Activated CD4-positive, alpha-beta T cell treated with anti-CD3 and anti-CD28 coated beads, Interleukin-2, amount 10 ng/mL, durations not matched to agents 24 days and 14 days (primary cell): ENCODE data around the gene KRT5. TPM values are rescaled to one million over a fixed set of nuclear protein-coding genes. Genes with fewer than 3 reads are reported as not detected.

Experiments used
- DNase-seq: peaks from one replicate; pipeline ENCODE4 v3.0.0; 2022
- H3K27ac Mint-ChIP-seq: one replicate; pipeline ENCODE4 v1.8.0; 2022; ENCODE audit warnings: mild to moderate bottlenecking, mixed read lengths
- H3K27me3 Mint-ChIP-seq: one replicate; pipeline ENCODE4 v1.8.0; 2022; ENCODE audit warnings: mixed read lengths
- H3K36me3 Mint-ChIP-seq: one replicate; pipeline ENCODE4 v1.8.0; 2022; ENCODE audit warnings: low read depth, mild to moderate bottlenecking, mixed read lengths
- H3K4me1 Mint-ChIP-seq: one replicate; pipeline ENCODE4 v1.8.0; 2021; ENCODE audit warnings: mixed read lengths
- H3K4me3 Mint-ChIP-seq: one replicate; pipeline ENCODE4 v1.8.0; 2022; ENCODE audit warnings: mild to moderate bottlenecking, moderate library complexity, mixed read lengths
- H3K9me3 Mint-ChIP-seq: one replicate; pipeline ENCODE4 v1.8.0; 2021; ENCODE audit warnings: mixed read lengths
- intact Hi-C: fragments of 100-400 bp; cut with micrococcal nuclease; formaldehyde crosslinking; loops from one replicate; pipeline ENCODE4 v1.15.1; 2023
- total RNA-seq: library from RNA; stranded (reverse); gene quantifications from 2 replicates; pipeline ENCODE4 v1.2.3, GENCODE V29; 2022

Gene KRT5
- total RNA-seq, 1 donor from 2014 or later = not detected

DNA sequence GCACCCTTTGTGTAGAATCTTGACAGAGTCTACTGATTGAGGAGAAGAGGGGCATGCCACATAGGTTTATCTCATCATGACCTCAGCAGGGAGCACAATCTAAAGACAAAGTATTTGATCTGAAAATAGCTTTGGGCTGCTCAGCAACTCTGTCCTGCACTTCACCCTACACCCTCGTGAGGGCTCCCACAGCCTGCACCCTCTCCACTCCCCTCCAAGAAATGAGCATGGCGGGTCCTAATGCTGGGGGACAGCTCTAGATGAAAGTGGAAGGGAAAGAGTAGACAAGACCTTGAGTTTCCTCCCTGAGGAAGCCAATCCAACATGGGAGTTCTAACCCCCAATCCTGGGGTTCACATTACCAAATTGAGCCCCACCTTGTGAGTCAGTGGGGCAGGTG, 10.7 kb upstream of the KRT5 start:
- no peak overlapping the region for H3K27ac Mint-ChIP-seq
- no peaks in the 10 kb centered on the region for H3K9me3 Mint-ChIP-seq
- no peak for DNase-seq
- no peaks in the 10 kb centered on the region for H3K36me3 Mint-ChIP-seq
- no peaks in the 10 kb centered on the region for H3K27me3 Mint-ChIP-seq
- peaks cover 4% of the 10 kb centered on the region for H3K4me1 Mint-ChIP-seq
- no peak overlapping the region for H3K4me3 Mint-ChIP-seq
- intact Hi-C loops = no loop called here

DNA sequence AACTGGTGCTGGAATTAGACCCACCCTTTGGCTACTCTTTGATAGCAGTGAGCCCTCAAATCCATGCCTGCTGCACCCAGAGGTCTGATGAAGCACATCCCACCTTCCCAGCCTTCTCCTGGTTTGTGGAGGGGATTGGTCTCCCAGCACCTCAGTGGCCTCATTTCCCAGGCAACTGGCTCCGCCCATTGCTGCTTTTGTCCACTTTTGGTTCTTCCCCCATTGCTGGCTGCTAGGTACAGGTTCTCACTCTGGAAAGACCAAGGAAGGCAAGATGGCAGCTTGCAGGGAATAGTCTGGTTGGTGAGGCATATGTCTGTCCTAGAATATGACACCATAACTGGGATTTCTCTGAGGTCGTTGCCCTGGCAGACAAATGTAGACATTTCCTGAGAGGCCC, 10.2 kb upstream of the KRT5 start:
- Mint-ChIP-seq H3K27me3 (no peaks in the 10 kb centered on the region), H3K27ac (no peak overlapping the region), H3K9me3 (no peaks in the 10 kb centered on the region), H3K4me1 (peaks cover 4% of the 10 kb centered on the region), H3K36me3 (no peaks in the 10 kb centered on the region), H3K4me3 (no peak overlapping the region)
- DNase-seq = no peak
- intact Hi-C loops = no loop called here

DNA sequence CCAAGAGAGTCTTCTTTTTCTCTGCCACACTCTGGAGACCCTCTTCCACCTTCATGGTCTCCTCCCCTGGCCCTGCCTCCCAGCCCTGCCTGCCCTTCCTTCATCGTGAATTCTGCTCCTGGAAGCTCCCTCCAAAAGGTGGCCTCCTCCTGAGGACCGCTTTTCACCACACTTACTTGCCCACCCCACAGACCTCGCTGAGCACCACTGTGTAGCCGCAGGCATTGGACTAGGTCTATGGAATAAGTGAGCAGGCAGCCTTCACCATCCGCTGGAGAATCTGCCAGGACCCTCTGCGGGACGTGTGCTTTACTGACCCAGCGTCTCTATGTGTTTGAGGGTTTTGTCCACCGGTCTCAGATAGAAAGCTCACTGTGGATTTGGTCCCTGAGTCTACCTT, 9.7 kb upstream of the KRT5 start:
- Mint-ChIP-seq H3K27me3 (no peaks in the 10 kb centered on the region), H3K4me3 (no peak overlapping the region), H3K9me3 (no peaks in the 10 kb centered on the region), H3K36me3 (no peaks in the 10 kb centered on the region), H3K4me1 (peaks cover 4% of the 10 kb centered on the region), H3K27ac (no peak overlapping the region)
- no peak for DNase-seq
- intact Hi-C loops = no loop called here

DNA sequence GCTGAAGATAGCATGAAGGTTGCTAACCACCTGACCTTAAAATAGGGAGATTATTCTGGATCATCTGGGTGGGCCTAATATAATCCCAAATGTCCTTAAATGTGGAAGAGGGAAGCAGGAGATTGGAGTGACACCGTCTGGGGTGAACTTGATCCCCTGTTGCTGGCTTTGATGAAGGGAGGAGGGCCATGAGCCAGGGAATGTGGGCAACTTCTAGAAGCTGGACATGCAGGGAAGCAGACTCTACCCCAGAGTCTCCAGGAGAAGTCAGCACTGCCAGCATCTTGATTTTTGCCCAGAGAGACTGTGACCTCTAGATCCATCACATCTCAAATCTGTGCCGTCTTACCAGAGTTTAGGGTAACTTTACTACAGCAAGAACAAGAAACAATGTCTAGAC, 9.2 kb upstream of the KRT5 start:
- no peak for DNase-seq
- H3K36me3 Mint-ChIP-seq = no peaks in the 10 kb centered on the region
- intact Hi-C loops = no loop called here
- no peaks in the 10 kb centered on the region for H3K9me3 Mint-ChIP-seq
- no peak overlapping the region for H3K27ac Mint-ChIP-seq
- no peaks in the 10 kb centered on the region for H3K27me3 Mint-ChIP-seq
- H3K4me1 Mint-ChIP-seq = peaks cover 4% of the 10 kb centered on the region
- no peak overlapping the region for H3K4me3 Mint-ChIP-seq

DNA sequence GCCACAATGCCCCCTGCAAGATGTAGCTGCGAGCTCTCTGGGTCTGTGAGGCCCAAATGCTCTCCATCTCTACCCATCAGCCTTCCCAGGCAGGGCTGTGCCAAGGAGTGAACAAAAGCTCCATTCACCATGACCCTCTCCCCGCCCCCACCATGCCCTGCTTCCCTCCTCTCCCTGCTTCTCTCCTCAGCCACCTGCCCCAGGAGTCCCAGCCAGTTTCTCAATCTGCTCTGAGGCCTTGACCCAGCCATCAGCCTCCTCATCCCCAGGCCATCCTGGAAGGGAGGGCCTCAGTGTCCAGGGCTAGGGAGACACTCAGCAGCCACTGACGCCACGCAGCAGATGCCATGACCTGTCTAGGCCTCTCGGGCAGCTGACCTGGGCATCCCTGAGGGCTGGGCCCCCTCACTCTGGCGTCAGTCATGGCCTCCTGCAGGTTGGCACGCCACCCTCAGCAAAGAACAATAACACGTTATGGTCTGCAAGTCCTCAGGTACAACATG, 8.5 kb upstream of the KRT5 start:
- no peak for DNase-seq
- H3K4me1 Mint-ChIP-seq = peaks cover 4% of the 10 kb centered on the region
- no peak overlapping the region for H3K4me3 Mint-ChIP-seq
- H3K36me3 Mint-ChIP-seq = no peaks in the 10 kb centered on the region
- intact Hi-C loops = no loop called here
- no peaks in the 10 kb centered on the region for H3K9me3 Mint-ChIP-seq
- no peak overlapping the region for H3K27ac Mint-ChIP-seq
- no peaks in the 10 kb centered on the region for H3K27me3 Mint-ChIP-seq

DNA sequence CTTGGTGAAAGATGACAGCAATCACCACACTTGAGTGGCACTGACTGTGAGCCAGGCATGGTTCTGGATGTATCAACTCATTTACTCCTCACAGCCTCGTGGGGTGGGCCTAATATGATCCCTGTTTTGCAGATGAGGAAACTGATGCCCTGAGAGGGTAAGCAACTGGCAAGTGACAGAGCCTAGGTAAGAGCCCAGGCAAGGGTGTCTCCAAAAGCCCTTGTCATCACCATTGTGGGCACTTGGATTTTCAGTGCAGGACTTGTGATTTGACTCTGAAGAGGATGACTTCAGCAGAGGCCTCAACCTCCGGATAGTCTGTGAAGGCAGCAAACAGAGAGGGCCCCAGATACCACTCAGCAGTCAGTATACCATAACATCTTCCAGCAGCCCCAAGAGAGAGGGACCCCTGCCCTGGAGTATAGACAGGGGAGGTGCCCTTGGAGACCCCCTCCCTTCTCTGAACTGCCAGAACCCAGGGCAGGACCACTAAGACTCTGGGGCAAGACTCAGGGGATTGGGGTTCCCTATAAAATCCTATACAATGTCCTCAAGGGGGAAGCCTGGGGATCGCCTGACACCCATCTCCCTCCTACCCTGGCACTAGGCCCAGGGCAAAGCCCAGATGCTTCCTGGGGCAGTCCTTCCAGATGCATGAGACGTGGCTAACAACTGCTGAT, 7.1 kb upstream of the KRT5 start:
- Mint-ChIP-seq H3K27me3 (peaks cover 3% of the 10 kb centered on the region), H3K4me3 (no peak overlapping the region), H3K27ac (no peak overlapping the region), H3K9me3 (no peaks in the 10 kb centered on the region), H3K4me1 (peaks cover 4% of the 10 kb centered on the region), H3K36me3 (no peaks in the 10 kb centered on the region)
- intact Hi-C loops = no loop called here
- no peak for DNase-seq

DNA sequence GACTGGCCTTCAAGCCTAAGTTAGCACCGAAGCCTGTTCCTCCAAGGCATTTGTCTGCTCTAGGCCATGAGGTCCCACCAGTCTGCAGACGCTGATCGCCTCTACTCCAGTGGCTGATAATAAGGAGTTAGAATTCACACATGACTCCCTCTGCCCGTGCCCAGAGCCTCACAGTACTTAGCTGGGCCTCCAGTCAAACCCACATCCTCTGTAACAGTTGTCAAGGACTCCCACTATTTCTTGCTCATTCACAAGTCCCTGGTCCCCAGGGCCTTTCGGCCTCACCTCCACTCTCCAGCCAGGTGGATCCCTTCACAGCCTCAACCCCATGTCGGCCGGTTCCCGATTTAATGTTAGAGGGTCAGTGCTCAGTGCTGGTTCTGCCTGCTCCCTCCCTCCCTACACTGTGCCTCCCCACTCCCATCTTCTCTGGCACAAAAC, 6.3 kb upstream of the KRT5 start:
- no peak overlapping the region for H3K27ac Mint-ChIP-seq
- H3K4me1 Mint-ChIP-seq = peaks cover 4% of the 10 kb centered on the region
- peaks cover 3% of the 10 kb centered on the region for H3K27me3 Mint-ChIP-seq
- no peak for DNase-seq
- no peaks in the 10 kb centered on the region for H3K36me3 Mint-ChIP-seq
- intact Hi-C loops = no loop called here
- H3K9me3 Mint-ChIP-seq = no peaks in the 10 kb centered on the region
- H3K4me3 Mint-ChIP-seq = no peak overlapping the region

DNA sequence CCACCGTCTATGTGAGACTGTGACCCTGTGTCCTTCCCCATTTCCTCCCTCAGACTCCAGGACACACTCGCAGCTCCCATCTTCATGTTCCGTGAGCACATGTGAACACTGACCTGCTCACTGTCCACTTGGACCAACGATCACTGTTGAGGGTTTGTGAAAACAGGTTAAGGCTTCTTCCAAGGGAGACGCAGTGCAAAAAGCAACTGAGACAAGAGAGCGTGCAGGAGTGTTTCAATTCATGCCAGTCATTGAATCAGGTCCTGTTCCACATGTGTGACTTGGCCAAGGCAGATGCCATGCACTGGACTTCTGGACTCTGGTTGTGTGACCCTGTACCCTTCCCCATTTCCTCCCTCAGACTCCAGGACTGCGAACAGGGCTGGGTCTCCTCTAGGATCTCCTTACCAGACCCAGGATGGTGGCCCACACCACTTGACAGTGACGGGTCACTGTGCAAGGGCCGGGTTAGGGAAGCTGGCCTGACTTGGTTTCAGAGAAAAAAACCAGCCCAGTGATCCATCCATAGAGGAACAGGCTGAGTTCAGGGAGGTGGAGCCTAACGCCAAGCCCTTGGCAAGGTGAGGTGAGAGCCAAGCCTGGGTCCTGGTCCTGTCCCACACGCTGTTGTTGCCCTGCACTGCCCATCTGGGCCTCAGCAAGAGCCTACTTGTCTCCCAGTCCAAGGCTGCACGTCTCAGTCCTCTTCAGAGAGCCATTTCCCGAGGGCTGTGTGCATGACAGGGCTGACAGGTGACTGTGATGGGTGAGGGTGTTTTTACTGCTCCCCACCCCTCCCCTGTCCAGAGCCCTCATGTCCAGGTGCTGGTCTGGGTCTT, 5.7 kb upstream of the KRT5 start:
- Mint-ChIP-seq H3K9me3 (no peaks in the 10 kb centered on the region), H3K27ac (no peak overlapping the region), H3K4me1 (peaks cover 4% of the 10 kb centered on the region), H3K27me3 (peaks cover 3% of the 10 kb centered on the region), H3K4me3 (no peak overlapping the region), H3K36me3 (no peaks in the 10 kb centered on the region)
- no peak for DNase-seq
- intact Hi-C loops = no loop called here

DNA sequence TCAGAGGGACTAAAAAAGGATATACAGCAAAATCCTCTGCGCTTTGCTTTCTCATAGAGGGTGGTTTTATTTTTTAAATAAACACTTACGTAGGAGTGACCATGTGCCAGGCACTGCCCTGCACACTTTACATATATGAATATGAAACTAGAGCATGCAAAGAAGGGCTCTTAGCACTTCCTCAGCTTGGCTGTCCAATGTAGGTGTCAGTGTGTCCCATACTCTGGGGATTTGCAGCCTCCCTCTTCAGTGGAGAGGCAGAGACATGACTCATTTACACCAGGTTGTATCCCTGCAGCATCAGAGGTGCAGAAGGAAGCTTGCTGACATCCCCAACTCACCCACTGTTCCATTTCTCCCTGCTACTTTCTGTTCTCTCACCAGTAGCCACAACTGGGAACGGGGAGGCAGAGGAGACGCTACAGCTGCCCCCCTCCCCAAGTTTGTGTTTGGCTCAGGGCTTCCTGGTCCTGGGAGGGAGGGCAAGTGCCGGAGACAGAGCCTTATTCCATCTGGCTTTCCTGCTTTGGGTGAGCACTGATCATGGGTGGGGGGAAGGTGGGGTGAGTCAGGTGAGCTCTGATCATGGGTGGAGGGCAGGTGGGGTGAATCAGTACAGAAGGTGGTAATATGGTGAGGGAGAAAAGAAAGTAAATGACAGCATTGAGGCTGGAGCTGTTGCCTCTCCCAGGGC, 4.9 kb upstream of the KRT5 start:
- H3K36me3 Mint-ChIP-seq = no peaks in the 10 kb centered on the region
- H3K4me3 Mint-ChIP-seq = no peak overlapping the region
- H3K9me3 Mint-ChIP-seq = no peaks in the 10 kb centered on the region
- H3K4me1 Mint-ChIP-seq = peaks cover 4% of the 10 kb centered on the region
- no peak overlapping the region for H3K27ac Mint-ChIP-seq
- H3K27me3 Mint-ChIP-seq = peaks cover 3% of the 10 kb centered on the region
- DNase-seq = no peak
- intact Hi-C loops = no loop called here

DNA sequence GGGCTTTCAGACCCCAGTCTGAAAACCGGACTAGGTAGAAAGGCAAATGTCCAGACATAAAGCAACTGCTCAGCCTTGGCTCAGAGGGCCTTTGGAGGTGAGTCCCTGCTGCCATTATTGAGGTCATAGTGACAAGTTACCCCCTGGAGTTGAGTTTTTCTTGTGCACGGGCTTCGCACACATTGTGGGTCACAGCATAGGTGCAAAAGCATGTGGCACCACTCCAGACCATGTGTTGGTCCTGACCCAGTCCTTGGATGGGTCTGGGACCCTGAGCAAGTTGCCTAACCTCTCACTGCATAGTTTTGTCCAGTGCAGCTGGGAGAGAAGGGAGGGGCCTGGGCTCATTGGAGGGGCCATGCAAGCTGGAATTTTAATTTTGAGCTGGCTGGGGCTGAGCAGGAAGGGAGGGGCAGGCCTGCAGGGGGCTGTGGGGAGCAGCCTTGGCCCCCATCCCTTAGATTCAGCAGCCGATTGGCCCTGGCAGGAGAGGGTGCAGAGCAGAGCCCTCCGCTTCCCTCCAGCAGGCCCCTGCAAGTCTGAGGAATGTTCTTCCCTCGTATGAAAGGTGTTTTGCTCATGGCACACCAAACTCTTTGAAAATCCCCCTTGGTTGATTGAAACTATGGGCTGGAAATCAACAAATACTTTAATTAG, 4.2 kb upstream of the KRT5 start:
- Mint-ChIP-seq H3K4me3 (no peak overlapping the region), H3K27me3 (peaks cover 3% of the 10 kb centered on the region), H3K4me1 (peaks cover 4% of the 10 kb centered on the region), H3K9me3 (no peaks in the 10 kb centered on the region), H3K36me3 (no peaks in the 10 kb centered on the region), H3K27ac (no peak overlapping the region)
- DNase-seq = no peak
- intact Hi-C loops = no loop called here

DNA sequence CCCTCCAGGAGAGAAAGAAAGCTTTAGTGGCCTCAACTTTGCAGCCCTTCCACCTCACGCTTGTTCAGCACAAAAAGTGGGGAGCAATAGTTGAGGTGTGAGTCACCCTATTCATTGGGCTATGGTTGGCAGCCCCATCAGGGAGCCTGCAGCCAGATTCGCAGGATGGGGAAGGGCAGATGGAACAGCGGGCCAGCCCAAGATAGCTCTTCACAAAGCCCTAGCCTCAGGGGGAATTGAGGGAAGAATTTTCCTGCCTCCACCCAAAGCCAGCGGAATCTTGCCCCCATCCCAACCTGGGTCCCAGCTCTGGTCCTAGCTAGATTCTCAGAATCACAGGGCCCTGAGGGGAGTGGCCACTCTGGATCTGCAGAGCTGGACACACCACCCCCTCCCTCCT, 3.6 kb upstream of the KRT5 start:
- DNase-seq = no peak
- Mint-ChIP-seq H3K36me3 (no peaks in the 10 kb centered on the region), H3K27ac (no peak overlapping the region), H3K4me1 (peaks cover 4% of the 10 kb centered on the region), H3K9me3 (no peaks in the 10 kb centered on the region), H3K4me3 (no peak overlapping the region), H3K27me3 (peaks cover 3% of the 10 kb centered on the region)
- intact Hi-C loops = no loop called here

DNA sequence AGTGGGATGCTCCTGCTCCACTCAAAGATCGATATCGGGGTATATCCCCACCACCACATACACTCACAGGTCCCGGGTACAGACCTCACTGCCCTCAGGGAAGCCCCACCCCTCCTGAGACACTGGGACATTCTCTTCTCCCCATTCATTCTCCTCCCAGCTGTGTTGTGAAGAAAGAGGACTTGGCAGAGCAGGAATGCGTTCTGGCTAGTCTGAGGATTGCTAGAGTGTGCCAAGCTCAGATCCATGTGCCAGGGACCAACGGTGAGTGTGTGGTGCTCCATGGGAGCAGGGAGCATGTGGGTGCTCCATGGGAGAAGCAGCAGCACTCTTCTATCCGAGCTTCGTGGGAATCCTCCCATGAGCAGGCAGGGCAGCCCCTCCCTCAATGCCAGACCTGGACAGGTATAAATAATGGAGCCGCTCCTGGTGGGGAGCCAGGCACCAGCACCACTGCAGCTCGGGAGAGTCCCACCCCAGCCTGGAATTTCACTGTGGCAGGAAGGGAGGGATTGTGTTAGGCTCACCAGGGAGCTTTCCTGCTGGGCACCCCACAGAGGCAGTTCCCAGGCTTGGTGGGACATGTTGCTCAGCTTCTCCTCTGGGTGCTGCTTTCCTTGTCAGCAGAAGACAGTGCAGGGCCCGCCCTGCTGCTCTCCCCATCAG, 2.3 kb upstream of the KRT5 start:
- H3K36me3 Mint-ChIP-seq = no peaks in the 10 kb centered on the region
- no peak for DNase-seq
- peaks cover 4% of the 10 kb centered on the region for H3K4me1 Mint-ChIP-seq
- no peaks in the 10 kb centered on the region for H3K9me3 Mint-ChIP-seq
- no peak overlapping the region for H3K27ac Mint-ChIP-seq
- intact Hi-C loops = no loop called here
- peaks cover 3% of the 10 kb centered on the region for H3K27me3 Mint-ChIP-seq
- no peak overlapping the region for H3K4me3 Mint-ChIP-seq

DNA sequence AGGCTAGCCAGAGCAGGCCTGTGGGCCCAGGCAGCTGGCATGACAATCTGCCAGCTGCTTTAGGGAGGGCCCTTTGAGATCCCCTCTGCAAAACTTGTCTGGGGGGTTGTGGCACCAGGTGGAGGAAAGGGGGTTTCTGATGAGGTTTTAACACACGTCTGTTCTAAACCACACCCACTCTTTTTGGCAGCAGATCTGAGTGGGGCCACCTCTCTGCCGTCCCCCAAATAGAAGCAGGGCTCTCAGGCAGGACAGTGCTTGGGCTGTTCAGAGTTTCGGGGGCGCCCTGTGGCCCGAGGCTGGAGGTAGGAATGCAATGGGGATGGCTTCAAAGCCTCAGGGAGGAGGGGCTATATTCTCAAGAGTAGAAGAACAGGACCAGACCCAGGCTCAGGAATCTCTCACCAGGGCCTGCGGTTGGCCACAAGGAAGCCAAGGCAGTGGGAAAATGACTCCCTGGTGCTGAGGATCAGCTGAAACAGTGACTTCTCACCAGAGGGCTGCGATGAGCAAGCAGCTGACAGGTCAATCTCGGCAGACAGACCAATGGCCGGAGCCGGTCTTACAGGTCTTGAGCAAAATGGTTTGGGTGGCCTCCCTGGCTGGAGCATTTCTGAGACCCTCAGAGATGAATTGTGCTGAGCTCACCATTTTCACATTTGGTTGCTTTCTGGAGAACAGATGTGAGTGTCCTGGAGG, 1.5 kb upstream of the KRT5 start:
- Mint-ChIP-seq H3K36me3 (no peaks in the 10 kb centered on the region), H3K27me3 (peaks cover 3% of the 10 kb centered on the region), H3K4me1 (peaks cover 2% of the 10 kb centered on the region), H3K4me3 (no peak overlapping the region), H3K9me3 (no peaks in the 10 kb centered on the region), H3K27ac (no peak overlapping the region)
- no peak for DNase-seq
- intact Hi-C loops = no loop called here
